IPS-20b (cell line): ENCODE measurements around the gene SSBP3.

Experiments
- H3K27ac ChIP-seq: one replicate; pipeline ENCODE4 v1.5.1; 2013; ENCODE audit warnings: low read length
- H3K27me3 ChIP-seq: 2 replicates; pipeline ENCODE4 v1.6.1; 2013; ENCODE audit warnings: mild to moderate bottlenecking, low read length, inconsistent platforms; ENCODE audit not compliant: insufficient read depth
- H3K36me3 ChIP-seq: 2 replicates; pipeline ENCODE4 v1.6.1; 2013; ENCODE audit warnings: low read depth, mild to moderate bottlenecking, inconsistent platforms, low read length, moderate library complexity; ENCODE audit not compliant: insufficient read depth
- H3K4me1 ChIP-seq: 2 replicates; pipeline ENCODE4 v1.6.1; 2013; ENCODE audit warnings: mild to moderate bottlenecking, control low read depth, inconsistent platforms, low read length, moderate library complexity; ENCODE audit not compliant: insufficient read depth
- H3K4me3 ChIP-seq: 2 replicates; pipeline ENCODE4 v1.5.1; 2013; ENCODE audit warnings: mild to moderate bottlenecking, low read length, inconsistent platforms
- H3K9ac ChIP-seq: 2 replicates; pipeline ENCODE4 v1.6.1; 2013; ENCODE audit warnings: low read depth, mild to moderate bottlenecking, inconsistent platforms, low read length, moderate library complexity
- H3K9me3 ChIP-seq: 2 replicates; pipeline ENCODE4 v1.6.1; 2013; ENCODE audit warnings: mild to moderate bottlenecking, low read depth, low read length, inconsistent platforms; ENCODE audit not compliant: insufficient read depth

The SSBP3 gene

DNA sequence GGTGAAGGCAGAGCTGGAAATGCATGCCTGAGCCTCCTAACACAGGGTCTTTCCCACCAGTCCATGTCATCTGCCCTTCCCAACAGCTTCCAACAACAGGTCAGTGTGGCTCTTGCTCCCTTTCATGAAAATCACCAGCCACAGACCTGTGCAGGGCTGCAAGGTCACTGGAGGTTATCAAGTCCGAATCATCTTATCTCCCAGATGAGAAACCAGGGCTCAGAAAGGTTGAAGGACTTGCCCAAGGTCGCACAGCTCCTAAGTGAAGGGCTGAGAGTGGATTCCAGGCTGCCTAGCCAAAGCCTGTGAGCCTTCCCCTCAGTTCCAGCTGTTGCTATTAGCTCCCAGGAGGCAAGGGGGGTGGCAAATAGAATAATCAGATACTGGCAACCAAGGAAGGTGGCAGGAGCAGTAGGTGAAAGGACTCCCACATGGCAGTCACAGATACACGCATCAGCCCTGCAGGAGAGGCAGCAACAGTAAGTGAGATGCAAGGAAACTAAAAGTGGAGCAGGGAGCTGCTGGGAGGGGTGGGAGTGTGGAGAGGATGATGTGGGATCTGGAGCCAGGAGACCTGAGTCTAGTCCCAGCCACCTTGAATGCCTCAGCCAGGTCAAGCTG, 74.2 kb downstream of the SSBP3 start:
- Histone ChIP-seq H3K27me3 (no peaks in the 10 kb centered on the region), H3K9me3 (no peaks in the 10 kb centered on the region), H3K4me1 (peaks cover 69% of the 10 kb centered on the region), H3K4me3 (no peak overlapping the region), H3K9ac (0 out of 2 replicates have a peak overlapping the region, but pooled peaks have one; percentile 26), H3K27ac (peak overlapping the region; percentile 49), H3K36me3 (no peaks in the 10 kb centered on the region)

DNA sequence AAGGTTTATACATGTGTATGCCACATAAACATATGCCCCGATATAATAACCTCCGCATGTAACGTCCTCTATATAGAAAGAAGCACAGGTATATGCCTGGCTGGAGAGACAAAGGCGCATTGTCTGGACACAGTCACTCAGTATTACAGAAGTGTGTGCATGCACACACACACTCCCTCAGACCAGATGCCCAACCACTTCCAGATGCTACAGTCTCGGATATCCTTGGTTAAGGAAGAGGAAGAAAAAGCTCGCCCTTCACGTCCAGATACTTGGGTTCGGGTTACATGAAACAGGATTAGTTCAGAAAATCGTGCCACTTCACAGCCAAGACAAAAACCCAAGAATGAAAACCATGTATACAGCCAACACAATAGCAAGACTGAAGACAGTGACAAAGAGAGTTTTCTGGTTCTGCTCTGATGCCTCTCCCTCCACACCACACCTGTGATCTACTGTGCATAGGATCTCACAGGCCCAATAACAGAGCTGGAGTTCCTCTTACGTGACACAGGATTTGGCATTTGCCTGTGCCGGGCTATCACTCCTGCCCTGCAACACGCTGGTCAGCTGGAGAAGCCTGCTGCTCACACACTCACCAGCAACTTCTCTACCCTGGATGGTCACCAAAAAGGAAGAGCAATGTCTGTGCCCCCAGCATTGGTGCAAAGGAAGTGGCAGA, 75.0 kb downstream of the SSBP3 start:
- Histone ChIP-seq H3K4me3 (no peak overlapping the region), H3K36me3 (no peaks in the 10 kb centered on the region), H3K27ac (no peak overlapping the region), H3K27me3 (no peaks in the 10 kb centered on the region), H3K4me1 (peaks cover 70% of the 10 kb centered on the region), H3K9me3 (no peaks in the 10 kb centered on the region), H3K9ac (no peak overlapping the region)

DNA sequence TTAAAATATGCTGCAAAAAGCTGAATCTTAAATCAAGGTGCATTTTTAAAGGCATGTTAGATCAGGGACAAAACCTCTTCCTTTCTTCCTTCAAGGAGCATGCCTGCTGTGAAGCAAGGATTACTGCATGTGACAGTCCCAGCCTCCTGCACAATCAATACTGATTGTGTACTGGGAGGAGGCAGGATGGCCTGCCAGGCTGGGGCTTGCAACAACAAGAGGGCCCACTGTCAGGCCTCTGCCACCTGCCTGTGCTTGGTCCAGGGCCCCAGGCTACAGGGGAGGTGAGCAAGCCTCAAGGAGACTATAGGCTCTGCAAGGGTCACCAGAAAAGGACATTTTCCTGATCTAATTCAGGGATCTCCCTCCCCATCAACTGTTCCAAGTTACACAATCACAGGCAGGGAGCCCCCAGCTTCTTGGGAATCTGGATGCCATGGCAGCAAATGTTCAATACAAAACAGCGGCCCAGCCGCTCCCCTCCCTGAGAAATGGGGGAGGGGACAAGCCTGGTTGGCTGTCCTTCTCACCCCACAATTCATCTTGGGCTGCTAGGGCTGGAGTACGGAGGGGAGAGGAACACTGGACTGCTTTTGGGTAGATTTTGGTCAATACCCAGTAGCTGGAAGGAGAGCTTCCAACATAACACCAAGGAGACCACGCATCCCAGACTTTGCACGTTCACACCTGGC, 76.7 kb downstream of the SSBP3 start:
- H3K9me3 ChIP-seq, result no peaks in the 10 kb centered on the region
- H3K4me3 ChIP-seq, result no peak overlapping the region
- H3K9ac ChIP-seq, result peak overlapping the region; percentile 12; the same call in 1 of the 2 replicates
- H3K4me1 ChIP-seq, result peaks cover 75% of the 10 kb centered on the region
- no peaks in the 10 kb centered on the region for H3K27me3 ChIP-seq
- H3K27ac ChIP-seq, result peak overlapping the region; percentile 4
- 0 out of 2 replicates have a peak, but pooled peaks cover 3% of the 10 kb centered on the region for H3K36me3 ChIP-seq

DNA sequence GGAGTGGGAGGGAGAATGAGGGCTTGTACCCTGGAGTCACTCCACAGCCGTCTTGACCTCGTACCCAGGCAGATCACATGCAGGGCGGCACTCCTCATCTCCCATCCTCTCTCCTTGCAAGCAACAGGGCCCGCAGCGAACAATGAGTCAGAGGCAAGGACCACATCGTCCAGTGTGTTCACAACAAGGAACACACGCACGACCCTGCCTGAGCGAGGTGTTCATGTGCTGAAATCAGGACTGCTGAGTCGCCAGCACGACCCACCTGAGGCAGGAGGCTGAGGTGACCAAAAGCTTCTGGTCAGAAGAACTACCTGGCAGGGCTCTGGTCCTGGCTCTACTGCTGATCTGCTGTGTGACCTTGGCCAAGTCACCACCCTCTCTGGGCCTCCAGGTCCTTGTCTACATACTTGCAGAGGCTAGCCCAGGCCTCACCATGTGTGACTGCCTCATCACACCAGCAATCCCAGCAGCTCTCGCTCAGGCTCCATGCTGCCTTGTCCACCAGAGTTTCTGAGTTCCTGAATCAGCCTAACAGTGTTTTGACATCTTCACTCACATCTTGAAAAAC, 78.0 kb downstream of the SSBP3 start:
- H3K9me3 ChIP-seq, result no peaks in the 10 kb centered on the region
- H3K27ac ChIP-seq, result peak overlapping the region; percentile 21
- no peaks in the 10 kb centered on the region for H3K27me3 ChIP-seq
- H3K9ac ChIP-seq, result peak overlapping the region; percentile 39; the same call in 1 of the 2 replicates
- peaks cover 84% of the 10 kb centered on the region for H3K4me1 ChIP-seq
- H3K4me3 ChIP-seq, result peak overlapping the region; percentile 29; the same call in 1 of the 2 replicates
- 0 out of 2 replicates have a peak, but pooled peaks cover 3% of the 10 kb centered on the region for H3K36me3 ChIP-seq

DNA sequence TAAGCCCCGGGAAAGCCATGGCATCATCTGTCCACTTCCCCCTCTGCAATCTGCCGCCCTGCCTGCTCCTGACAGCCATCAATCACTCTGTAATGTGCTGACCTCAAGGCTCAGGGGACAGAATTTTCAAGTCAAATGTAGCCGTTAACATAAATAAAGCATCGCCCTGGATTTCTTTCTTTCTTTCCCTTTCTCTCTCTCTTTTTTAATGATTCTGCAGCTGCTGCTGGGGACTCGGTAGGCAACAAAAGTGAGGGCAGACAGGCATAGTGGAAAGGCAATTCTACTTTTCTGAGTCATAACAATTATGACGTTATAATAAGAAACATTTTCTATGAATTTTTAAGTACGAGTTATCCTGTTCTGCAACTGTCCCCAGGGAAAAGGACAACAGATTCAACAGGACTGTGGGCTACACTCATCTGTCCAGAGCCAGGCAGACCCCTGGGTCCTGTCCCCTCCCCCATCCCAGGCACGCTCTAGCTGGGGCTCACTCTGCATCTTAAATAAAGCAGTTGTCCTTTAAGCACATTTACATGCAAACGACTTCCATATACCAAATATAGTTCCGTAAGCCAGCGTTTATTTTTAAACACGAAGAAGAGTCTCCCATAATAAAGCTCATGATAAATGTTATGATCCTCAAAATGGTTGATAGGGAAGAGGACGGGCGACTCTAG, 78.7 kb downstream of the SSBP3 start:
- H3K27me3 ChIP-seq, result no peaks in the 10 kb centered on the region
- H3K36me3 ChIP-seq, result 0 out of 2 replicates have a peak, but pooled peaks cover 3% of the 10 kb centered on the region
- H3K4me1 ChIP-seq, result peaks cover 86% of the 10 kb centered on the region
- H3K4me3 ChIP-seq, result peak overlapping the region; percentile 29; the same call in 1 of the 2 replicates
- peak overlapping the region; percentile 21 for H3K27ac ChIP-seq
- H3K9ac ChIP-seq, result peak overlapping the region; percentile 39; the same call in 1 of the 2 replicates
- H3K9me3 ChIP-seq, result no peaks in the 10 kb centered on the region

DNA sequence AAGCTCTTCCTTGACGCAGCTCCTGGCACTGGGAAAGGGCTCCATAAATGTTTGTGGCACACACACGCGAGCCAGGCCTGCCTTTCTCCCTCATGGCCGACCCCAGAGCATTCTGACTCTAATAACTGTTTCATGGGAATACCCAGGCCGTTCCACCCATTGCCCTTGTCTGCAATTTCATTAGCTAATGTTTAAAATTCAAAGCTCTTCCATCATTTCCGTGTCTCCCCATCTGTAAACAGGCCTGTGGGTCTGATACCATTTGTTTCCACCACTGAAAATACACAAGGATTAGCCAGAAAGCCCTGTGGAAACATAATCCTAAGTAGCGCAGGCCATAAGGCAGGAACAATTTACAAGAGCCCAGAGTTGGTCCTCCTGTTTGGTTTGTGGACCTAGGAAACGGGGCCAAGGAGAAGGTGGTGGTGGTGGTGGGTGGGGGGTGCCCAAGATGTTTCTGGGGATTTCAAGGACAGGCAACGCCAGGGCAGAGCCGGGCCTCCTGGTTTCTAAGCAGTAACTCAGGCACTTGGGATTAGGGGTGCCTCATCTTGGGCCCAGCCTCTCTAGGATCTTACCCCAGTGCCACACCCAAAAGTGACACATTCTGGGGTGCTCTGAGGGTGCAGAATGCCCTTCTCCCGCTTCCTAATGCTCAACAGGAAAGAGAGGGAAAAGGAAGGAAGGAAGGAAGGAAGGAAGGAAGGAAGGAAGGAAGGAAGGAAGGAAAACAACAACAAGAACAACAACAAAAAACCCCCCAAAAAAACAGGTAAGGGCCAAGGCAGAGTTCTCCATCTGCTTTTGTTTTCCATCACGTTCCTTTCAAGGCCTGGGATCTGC, 79.4 kb downstream of the SSBP3 start:
- Histone ChIP-seq H3K27me3 (no peaks in the 10 kb centered on the region), H3K4me3 (no peak overlapping the region), H3K36me3 (0 out of 2 replicates have a peak, but pooled peaks cover 3% of the 10 kb centered on the region), H3K4me1 (peaks cover 81% of the 10 kb centered on the region), H3K27ac (peak overlapping the region; percentile 16), H3K9ac (peak overlapping the region; percentile 39; the same call in 1 of the 2 replicates), H3K9me3 (no peaks in the 10 kb centered on the region)

DNA sequence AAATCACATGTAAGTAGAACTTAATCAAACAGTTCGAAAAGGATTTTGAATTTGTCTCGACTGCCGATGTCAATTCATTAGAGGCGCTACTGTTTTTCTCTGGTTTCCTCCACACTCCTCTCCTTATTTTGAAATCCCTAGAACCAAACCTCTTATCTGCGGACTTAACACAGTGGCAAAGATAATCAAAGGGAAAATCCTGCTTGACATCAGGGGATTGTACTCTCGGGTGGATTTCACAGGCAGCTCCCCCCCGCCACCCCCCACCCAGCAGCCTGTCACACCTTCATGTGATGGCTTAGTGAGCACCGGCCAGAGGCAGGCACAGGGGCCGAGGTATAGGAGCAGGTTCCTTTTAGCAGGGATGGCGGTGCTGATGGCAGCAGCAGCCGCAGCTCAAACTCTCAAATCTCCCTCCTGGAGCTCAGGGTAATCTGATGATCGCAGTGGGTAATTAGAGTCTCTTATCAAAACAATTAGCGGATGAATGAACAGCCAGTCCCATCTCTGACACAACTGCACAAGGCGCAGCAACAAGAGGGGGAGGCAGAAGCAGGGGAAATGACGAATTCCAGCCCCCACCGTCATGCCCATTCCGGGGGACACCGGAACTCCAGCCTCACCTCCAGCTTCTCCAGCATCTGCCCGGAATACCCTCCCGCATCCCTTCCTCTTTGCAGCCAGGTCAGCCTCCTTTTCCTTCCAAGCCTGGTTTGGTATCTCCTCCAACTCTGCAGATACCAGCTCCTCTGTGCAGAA, 80.3 kb downstream of the SSBP3 start:
- H3K27me3 ChIP-seq, result no peaks in the 10 kb centered on the region
- H3K4me1 ChIP-seq, result peaks cover 75% of the 10 kb centered on the region
- H3K27ac ChIP-seq, result no peak overlapping the region
- no peak overlapping the region for H3K4me3 ChIP-seq
- no peaks in the 10 kb centered on the region for H3K9me3 ChIP-seq
- H3K36me3 ChIP-seq, result 0 out of 2 replicates have a peak, but pooled peaks cover 3% of the 10 kb centered on the region
- no peak overlapping the region for H3K9ac ChIP-seq

DNA sequence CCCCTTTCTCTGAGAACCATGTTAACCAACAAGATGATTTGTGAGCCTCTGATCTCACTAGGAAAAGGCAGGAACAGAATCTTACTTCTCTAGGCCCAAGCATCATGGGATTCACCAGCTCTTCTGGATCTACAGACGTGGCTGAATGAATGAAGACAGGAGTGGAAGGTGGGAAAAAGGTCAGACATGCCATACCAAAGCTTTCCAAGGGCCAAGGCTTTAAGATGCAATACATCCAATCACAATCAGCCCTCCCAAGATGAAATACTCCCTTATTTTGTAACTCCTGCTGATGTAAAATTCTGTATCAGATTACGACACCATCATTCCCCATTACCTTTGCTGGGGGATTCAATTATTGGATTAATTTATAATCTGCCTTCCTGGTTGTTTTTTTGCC, 80.9 kb downstream of the SSBP3 start:
- Histone ChIP-seq H3K9me3 (no peaks in the 10 kb centered on the region), H3K4me1 (peaks cover 71% of the 10 kb centered on the region), H3K36me3 (0 out of 2 replicates have a peak, but pooled peaks cover 3% of the 10 kb centered on the region), H3K4me3 (no peak overlapping the region), H3K27me3 (no peaks in the 10 kb centered on the region), H3K27ac (no peak overlapping the region), H3K9ac (0 out of 2 replicates have a peak overlapping the region, but pooled peaks have one; percentile 25)

DNA sequence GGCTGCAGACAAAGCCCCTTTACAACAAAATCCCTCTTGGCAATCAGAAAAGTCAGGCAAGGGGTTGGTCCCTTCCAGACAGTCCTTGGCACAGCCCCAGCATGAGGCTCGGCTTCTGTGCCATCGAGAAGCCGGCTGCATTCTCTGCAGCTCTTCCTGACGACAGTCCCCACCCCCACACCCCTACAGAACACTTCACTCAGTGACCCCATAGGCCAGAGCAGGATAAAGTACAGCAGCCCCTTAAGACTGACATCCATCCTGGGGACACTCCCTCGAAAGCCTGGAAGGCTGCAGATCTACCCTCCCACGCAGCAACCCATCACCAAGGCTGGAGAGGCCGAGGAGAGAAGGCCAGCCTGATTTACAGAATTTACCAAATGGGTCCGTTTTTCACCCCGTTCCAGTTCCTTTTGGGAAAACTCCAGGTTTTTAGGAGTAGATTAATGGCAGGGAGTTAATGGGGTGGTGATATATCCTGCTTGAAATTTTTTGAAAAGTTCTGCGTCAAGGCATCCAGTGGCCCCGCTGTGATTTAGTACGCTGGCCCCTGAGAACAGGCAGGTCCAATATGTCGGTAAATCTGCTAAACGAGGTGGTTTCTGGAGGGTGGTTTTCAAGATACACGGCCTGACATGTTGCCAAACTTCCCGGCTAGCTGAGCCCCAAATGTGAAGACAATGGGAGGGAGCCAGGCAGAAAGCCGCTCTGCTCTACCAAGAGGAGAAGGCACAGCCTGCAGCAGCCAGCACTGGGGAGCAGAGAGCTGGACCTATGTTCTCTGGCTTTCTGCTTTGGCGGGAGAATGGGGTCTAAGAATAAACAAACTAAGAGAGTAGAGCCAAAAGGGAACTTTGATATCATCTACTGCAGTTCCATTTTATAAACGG, 81.7 kb downstream of the SSBP3 start:
- Histone ChIP-seq H3K27me3 (no peaks in the 10 kb centered on the region), H3K36me3 (0 out of 2 replicates have a peak, but pooled peaks cover 3% of the 10 kb centered on the region), H3K9ac (peak overlapping the region; percentile 35; the same call in 1 of the 2 replicates), H3K4me3 (no peak overlapping the region), H3K9me3 (no peaks in the 10 kb centered on the region), H3K27ac (no peak overlapping the region), H3K4me1 (peaks cover 63% of the 10 kb centered on the region)
